Measurements from ENCODE around the gene TPCN1.

TPCN1 gene

GRCh38 chr12:113263431-113263963 lies 42.2 kb downstream of the TPCN1 start:
- no peak for DNase-seq

GRCh38 chr12:113266106-113266895 lies 45.0 kb downstream of the TPCN1 start:
- no peak for DNase-seq

- no peak for DNase-seq
Measured at GRCh38 chr12:113267621-113268020, 46.4 kb downstream of the TPCN1 start.

GRCh38 chr12:113268136-113268535 lies 46.9 kb downstream of the TPCN1 start:
- no peak for DNase-seq

GRCh38 chr12:113268621-113269020 lies 47.4 kb downstream of the TPCN1 start:
- DNase-seq, result no peak

- DNase-seq, result no peak
Measured at GRCh38 chr12:113269257-113269943, 48.1 kb downstream of the TPCN1 start.

- DNase-seq, result no peak
Measured at GRCh38 chr12:113270709-113271009, 49.4 kb downstream of the TPCN1 start.

- no peak for DNase-seq
Measured at GRCh38 chr12:113271466-113271852, 50.2 kb downstream of the TPCN1 start.

GRCh38 chr12:113271853-113272561 lies 50.7 kb downstream of the TPCN1 start:
- DNase-seq, result no peak

GRCh38 chr12:113273053-113273725 lies 51.9 kb downstream of the TPCN1 start:
- no peak for DNase-seq

GRCh38 chr12:113274848-113275247 lies 53.6 kb downstream of the TPCN1 start:
- DNase-seq, result no peak

GRCh38 chr12:113276306-113276705 lies 55.0 kb downstream of the TPCN1 start:
- no peak for DNase-seq

GRCh38 chr12:113276946-113277500 lies 55.8 kb downstream of the TPCN1 start:
- no peak for DNase-seq

GRCh38 chr12:113277511-113277910 lies 56.2 kb downstream of the TPCN1 start:
- DNase-seq, result no peak

- DNase-seq, result no peak
Measured at GRCh38 chr12:113278141-113278540, 56.9 kb downstream of the TPCN1 start.

GRCh38 chr12:113278633-113279032 lies 57.4 kb downstream of the TPCN1 start:
- no peak for DNase-seq

- no peak for DNase-seq
Measured at GRCh38 chr12:113284751-113285150, 63.5 kb downstream of the TPCN1 start.

- DNase-seq, result no peak
Measured at GRCh38 chr12:113285679-113286610, 64.7 kb downstream of the TPCN1 start.

GRCh38 chr12:113286712-113287111 lies 65.4 kb downstream of the TPCN1 start:
- DNase-seq, result no peak

- DNase-seq, result no peak
Measured at GRCh38 chr12:113287146-113287898, 66.1 kb downstream of the TPCN1 start.

GRCh38 chr12:113287899-113288282 lies 66.6 kb downstream of the TPCN1 start:
- DNase-seq, result no peak
